Esophagus muscularis mucosa (tissue), 4 donors: ENCODE measurements around the gene MACROD2. TPM values are rescaled to one million over a fixed set of nuclear protein-coding genes. Genes with fewer than 3 reads are reported as not detected.

ENCODE experiments used
- DNase-seq: peaks from one replicate; pipeline ENCODE4 v3.0.0-alpha.2; 2017; ENCODE audit errors: extremely low spot score
- H3K27ac ChIP-seq, 4 donors: fragments of 200-600 bp; sonication (generic); replicated peaks in 1 of 4; 1 replicate in 3 of 4; 2 replicates in 1 of 4; pipeline ENCODE4 v1.5.1; 2016 to 2019; ENCODE audit warnings: mild to moderate bottlenecking in 1 of 4
- H3K27me3 ChIP-seq, 4 donors: fragments of 200-600 bp; sonication (generic); one replicate each; pipeline versions ENCODE4 v1.5.1 to v1.6.0; 2016 to 2019
- H3K36me3 ChIP-seq, 4 donors: fragments of 200-600 bp; sonication (generic); one replicate each; pipeline ENCODE4 v1.5.1; 2016 to 2019
- H3K4me1 ChIP-seq, 4 donors: fragments of 200-600 bp; sonication (generic); one replicate each; pipeline ENCODE4 v1.5.1; 2016 to 2019
- H3K4me3 ChIP-seq, 4 donors: fragments of 200-600 bp; sonication (generic); 1 replicate in 2 of 4; 2 replicates in 2 of 4; pipeline ENCODE4 v1.5.1; 2016 to 2019; ENCODE audit warnings: mild to moderate bottlenecking in 4 of 4, moderate library complexity in 1 of 4
- H3K9me3 ChIP-seq, 4 donors: fragments of 200-600 bp; sonication (generic); 1 replicate in 3 of 4; 2 replicates in 1 of 4; pipeline ENCODE4 v1.5.1; 2016 to 2019
- EP300 ChIP-seq: sonication (generic); formaldehyde crosslinking; IDR thresholded peaks from one replicate; pipeline ENCODE4 v1.6.1; 2017; ENCODE audit warnings: antibody characterized with exemption
- POLR2A ChIP-seq: fragments of 450-650 bp; IDR thresholded peaks from one replicate; pipeline ENCODE4 v1.6.1; 2017; ENCODE audit warnings: antibody characterized with exemption, moderate library complexity, mild to moderate bottlenecking, low read depth
- POLR2AphosphoS5 ChIP-seq, 2 donors: sonication (generic); formaldehyde crosslinking; IDR thresholded peaks; one replicate each; pipeline ENCODE4 v1.6.1; 2017; ENCODE audit warnings: antibody characterized with exemption in 2 of 2
- WGBS: methylation state at CpG from one replicate; pipeline ENCODE4 v1.1.5; 2018; 5-methylcytosine and 5-hydroxymethylcytosine counted together
- intact Hi-C: fragments of 100-400 bp; cut with DNase I; formaldehyde crosslinking; loops from one replicate; pipeline ENCODE4 v1.15.1; 2023
- total RNA-seq, 4 donors: library from RNA; depleted of rRNA; stranded (reverse); fragments of >200 nt; gene quantifications; one replicate each; pipeline versions ENCODE4 v1.1.0 to v1.2.1, GENCODE V29; 2016
- TF ChIP-seq, protein P1 (sequence below), 3 experiments: fragments of 200-600 bp in 2 of 3; fragments of 450-650 bp in 1 of 3; sonication (generic) in 2 of 3; IDR thresholded peaks; one replicate each; pipeline ENCODE4 v1.5.1; 2017 to 2019; ENCODE audit warnings: antibody characterized with exemption in 3 of 3, mild to moderate bottlenecking in 2 of 3, moderate library complexity in 1 of 3

MACROD2 gene
- total RNA-seq, 4 donors from 2014 or later = 1.4 to 3.6 (median 2.6) TPM

DNA sequence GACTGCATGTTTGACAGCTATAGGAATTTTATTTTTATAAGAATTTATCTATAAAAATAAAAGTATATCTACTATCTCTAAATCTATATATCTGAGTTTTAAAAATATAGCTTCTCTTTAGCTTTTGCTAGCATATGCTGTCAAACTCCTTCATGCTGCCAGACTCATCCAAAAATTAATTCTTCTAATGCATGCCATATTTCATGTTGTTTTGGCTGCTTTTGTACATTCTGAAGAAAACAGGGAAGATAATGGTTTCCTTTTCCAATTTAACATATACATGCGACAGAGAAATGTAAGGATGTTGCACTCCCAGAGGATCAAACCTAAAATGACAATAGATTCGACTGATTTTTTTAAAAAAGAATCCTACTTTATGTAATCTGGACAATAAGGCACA is 919.3 kb downstream of the MACROD2 start:
- Histone ChIP-seq H3K36me3 (no peaks in the 10 kb centered on the region), H3K27me3 (no peaks in the 10 kb centered on the region), H3K27ac (no peak overlapping the region), H3K4me3 (no peak overlapping the region), H3K9me3 (no peaks in the 10 kb centered on the region), H3K4me1 (peaks cover 0 to 8% (median 0%) of the 10 kb centered on the region in 4 donors)
- intact Hi-C loops = no loop called here
- no peak for DNase-seq
- TF ChIP-seq EP300 (no peak), POLR2AphosphoS5 (IDR thresholded peaks at IDR 0.05) (no peak), POLR2A (no peak)
- TF ChIP-seq, protein P1, sequence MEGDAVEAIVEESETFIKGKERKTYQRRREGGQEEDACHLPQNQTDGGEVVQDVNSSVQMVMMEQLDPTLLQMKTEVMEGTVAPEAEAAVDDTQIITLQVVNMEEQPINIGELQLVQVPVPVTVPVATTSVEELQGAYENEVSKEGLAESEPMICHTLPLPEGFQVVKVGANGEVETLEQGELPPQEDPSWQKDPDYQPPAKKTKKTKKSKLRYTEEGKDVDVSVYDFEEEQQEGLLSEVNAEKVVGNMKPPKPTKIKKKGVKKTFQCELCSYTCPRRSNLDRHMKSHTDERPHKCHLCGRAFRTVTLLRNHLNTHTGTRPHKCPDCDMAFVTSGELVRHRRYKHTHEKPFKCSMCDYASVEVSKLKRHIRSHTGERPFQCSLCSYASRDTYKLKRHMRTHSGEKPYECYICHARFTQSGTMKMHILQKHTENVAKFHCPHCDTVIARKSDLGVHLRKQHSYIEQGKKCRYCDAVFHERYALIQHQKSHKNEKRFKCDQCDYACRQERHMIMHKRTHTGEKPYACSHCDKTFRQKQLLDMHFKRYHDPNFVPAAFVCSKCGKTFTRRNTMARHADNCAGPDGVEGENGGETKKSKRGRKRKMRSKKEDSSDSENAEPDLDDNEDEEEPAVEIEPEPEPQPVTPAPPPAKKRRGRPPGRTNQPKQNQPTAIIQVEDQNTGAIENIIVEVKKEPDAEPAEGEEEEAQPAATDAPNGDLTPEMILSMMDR (IDR thresholded peaks at IDR 0.05) = no peak
- 78% methylated on average over 2 of the region's 2 CpGs for WGBS

- Histone ChIP-seq H3K4me1 (peaks cover 0 to 12% (median 0%) of the 10 kb centered on the region in 4 donors), H3K36me3 (no peaks in the 10 kb centered on the region), H3K9me3 (no peaks in the 10 kb centered on the region), H3K27me3 (no peaks in the 10 kb centered on the region), H3K4me3 (no peak overlapping the region), H3K27ac (no peak overlapping the region)
- WGBS = 46% methylated on average over 8 of the region's 8 CpGs
- intact Hi-C loops = no loop called here
- TF ChIP-seq EP300 (no peak), POLR2A (no peak), POLR2AphosphoS5 (IDR thresholded peaks at IDR 0.05) (no peak)
- TF ChIP-seq, protein P1 (IDR thresholded peaks at IDR 0.05) = no peak
- no peak for DNase-seq
Measured at GRCh38 chr20:14915356-14915755, 920.0 kb downstream of the MACROD2 start.

DNA sequence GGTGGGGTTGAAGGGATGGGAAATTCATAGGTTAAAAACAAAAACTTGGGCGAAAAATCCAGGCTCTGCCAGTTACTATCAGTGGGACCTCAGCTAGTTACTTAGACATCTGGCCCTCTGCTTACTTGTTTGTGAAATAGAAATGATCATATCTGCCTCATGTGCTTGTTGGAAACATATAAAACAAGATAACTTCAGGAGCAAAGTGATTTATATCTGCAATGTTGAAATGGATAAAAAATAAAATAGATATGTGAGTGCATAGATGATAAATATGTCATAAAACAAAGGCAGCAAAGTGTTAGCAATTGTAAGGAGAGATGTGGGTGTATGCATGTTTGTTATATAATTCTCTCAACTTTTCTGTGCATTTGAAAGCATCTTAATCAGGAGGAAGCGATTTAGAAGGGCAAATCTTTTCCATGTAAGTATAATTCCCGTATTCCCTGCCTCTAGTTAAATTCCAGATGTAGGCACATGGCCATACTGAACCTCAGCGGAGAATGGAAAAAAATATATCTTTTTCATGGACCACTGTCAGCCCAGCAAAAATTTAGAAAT is 921.1 kb downstream of the MACROD2 start:
- TF ChIP-seq POLR2A = no peak
- Histone ChIP-seq H3K36me3 (no peaks in the 10 kb centered on the region), H3K27me3 (no peaks in the 10 kb centered on the region), H3K27ac (no peak overlapping the region), H3K9me3 (no peaks in the 10 kb centered on the region), H3K4me3 (no peak overlapping the region), H3K4me1 (peaks cover 0 to 12% (median 0%) of the 10 kb centered on the region in 4 donors)
- WGBS = 86% methylated on average over 4 of the region's 4 CpGs
- intact Hi-C loops = no loop called here
- no peak for DNase-seq

DNA sequence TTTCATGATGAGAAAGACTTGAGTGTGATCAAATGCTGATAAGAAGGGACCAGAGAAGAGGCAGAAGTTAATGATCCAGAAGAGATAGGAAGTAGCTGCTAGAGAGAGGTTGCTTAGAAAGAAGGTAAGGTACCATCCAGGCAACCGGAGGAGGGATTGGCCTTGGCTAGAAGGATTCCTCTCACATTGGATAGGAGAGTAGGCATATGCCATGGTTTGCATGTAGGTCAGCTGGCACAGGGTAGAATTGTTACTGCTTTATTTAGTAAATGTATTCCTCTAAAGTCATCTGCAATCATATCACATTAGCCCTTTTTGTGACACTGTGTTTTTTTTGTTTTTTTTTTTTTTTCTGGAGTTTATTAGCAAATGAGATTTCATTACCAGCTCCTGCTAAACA is 923.0 kb downstream of the MACROD2 start:
- DNase-seq = no peak
- H3K4me3 ChIP-seq = no peak overlapping the region
- intact Hi-C loops = no loop called here
- H3K9me3 ChIP-seq = no peaks in the 10 kb centered on the region
- 100% methylated on average over 1 of the region's 1 CpG for WGBS
- peaks cover 0 to 12% (median 0%) of the 10 kb centered on the region in 4 donors for H3K4me1 ChIP-seq
- H3K36me3 ChIP-seq = no peaks in the 10 kb centered on the region
- no peaks in the 10 kb centered on the region for H3K27me3 ChIP-seq
- H3K27ac ChIP-seq = no peak overlapping the region
- TF ChIP-seq EP300 (no peak), POLR2AphosphoS5 (IDR thresholded peaks at IDR 0.05) (no peak), POLR2A (no peak)
- TF ChIP-seq, protein P1 (IDR thresholded peaks at IDR 0.05) = no peak

GRCh38 chr20:14918976-14919375 is 923.7 kb downstream of the MACROD2 start:
- no peak for TF ChIP-seq POLR2A
- no peak for TF ChIP-seq EP300
- TF ChIP-seq, protein P1 (IDR thresholded peaks at IDR 0.05) = no peak
- TF ChIP-seq POLR2AphosphoS5 (IDR thresholded peaks at IDR 0.05) = no peak
- intact Hi-C loops = no loop called here
- H3K36me3 ChIP-seq = no peaks in the 10 kb centered on the region
- no peaks in the 10 kb centered on the region for H3K27me3 ChIP-seq
- peak overlapping the region in 1 of 4 donors; percentile 22 for H3K27ac ChIP-seq
- WGBS = 61% methylated on average over 3 of the region's 3 CpGs
- no peak for DNase-seq
- no peaks in the 10 kb centered on the region for H3K9me3 ChIP-seq
- no peak overlapping the region for H3K4me3 ChIP-seq
- peaks cover 0 to 12% (median 0%) of the 10 kb centered on the region in 4 donors for H3K4me1 ChIP-seq
